BJ (cell line): Measurements from ENCODE around the gene GJB6. TPM values are rescaled to one million over a fixed set of nuclear protein-coding genes. Genes with fewer than 3 reads are reported as not detected.

ENCODE experiments used
- CTCF ChIA-PET: fragments of 350-600 bp; formaldehyde crosslinking; extraction: SDS; loops from one replicate; lab custom pipeline; 2021; ENCODE audit warnings: antibody characterized with exemption, inconsistent platforms; lab: Yijun Ruan, JAX
- POLR2A ChIA-PET: fragments of 300-600 bp; sonication (Branson Sonifier 250); formaldehyde crosslinking; extraction: SDS; loops from one replicate; lab custom pipeline; 2021; ENCODE audit warnings: antibody characterized with exemption; lab: Charles Lee
- DNase-seq: peaks from one replicate; pipeline ENCODE4 v3.0.0-alpha.2; 2011; ENCODE audit warnings: low read depth
- H3K27me3 ChIP-seq: 2 replicates; pipeline ENCODE4 v1.6.0; 2011; ENCODE audit warnings: low read length; ENCODE audit not compliant: control insufficient read depth, insufficient read depth
- H3K36me3 ChIP-seq: 2 replicates; pipeline ENCODE4 v1.5.1; 2011; ENCODE audit warnings: low read length; ENCODE audit not compliant: control insufficient read depth, insufficient read depth
- H3K4me3 ChIP-seq: 2 replicates; pipeline ENCODE4 v1.5.1; 2011; ENCODE audit warnings: low read depth, mild to moderate bottlenecking, control low read depth, low read length
- polyA plus RNA-seq: library from polyadenylated mRNA; depleted of rRNA; stranded (reverse); fragments of >200 nt; gene quantifications from 2 replicates; pipeline ENCODE4 v1.2.3, GENCODE V29; 2011
- TF ChIP-seq, protein P1 (sequence below): IDR thresholded peaks from 2 replicates; pipeline ENCODE4 v1.5.1; 2011; ENCODE audit warnings: low read depth, mild to moderate bottlenecking, control low read depth, inconsistent platforms, low read length, moderate library complexity; ENCODE audit not compliant: insufficient read depth

GJB6 gene
- polyA plus RNA-seq, 1 experiment = not detected

DNA sequence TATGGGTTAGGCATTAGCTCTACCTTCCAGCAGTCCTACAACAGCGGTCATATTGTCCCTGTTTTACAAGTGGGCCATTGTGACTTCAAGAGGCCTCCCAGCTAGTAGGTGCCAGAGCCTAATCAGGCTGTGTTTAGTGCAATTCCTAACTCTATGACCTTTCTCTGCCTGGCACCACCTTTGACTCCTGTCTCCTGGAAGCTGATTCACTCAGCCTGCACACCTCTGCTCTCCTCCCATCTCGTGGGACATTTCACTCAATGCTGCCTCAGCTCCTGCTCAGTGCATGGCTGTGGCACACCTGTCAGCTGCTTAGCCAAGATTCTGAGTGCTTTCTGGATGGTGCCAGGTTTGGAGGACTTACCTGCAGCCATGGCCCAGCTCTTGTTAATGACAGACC lies 9.5 kb upstream of the GJB6 start:
- TF ChIP-seq, protein P1, sequence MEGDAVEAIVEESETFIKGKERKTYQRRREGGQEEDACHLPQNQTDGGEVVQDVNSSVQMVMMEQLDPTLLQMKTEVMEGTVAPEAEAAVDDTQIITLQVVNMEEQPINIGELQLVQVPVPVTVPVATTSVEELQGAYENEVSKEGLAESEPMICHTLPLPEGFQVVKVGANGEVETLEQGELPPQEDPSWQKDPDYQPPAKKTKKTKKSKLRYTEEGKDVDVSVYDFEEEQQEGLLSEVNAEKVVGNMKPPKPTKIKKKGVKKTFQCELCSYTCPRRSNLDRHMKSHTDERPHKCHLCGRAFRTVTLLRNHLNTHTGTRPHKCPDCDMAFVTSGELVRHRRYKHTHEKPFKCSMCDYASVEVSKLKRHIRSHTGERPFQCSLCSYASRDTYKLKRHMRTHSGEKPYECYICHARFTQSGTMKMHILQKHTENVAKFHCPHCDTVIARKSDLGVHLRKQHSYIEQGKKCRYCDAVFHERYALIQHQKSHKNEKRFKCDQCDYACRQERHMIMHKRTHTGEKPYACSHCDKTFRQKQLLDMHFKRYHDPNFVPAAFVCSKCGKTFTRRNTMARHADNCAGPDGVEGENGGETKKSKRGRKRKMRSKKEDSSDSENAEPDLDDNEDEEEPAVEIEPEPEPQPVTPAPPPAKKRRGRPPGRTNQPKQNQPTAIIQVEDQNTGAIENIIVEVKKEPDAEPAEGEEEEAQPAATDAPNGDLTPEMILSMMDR = no peak
- Histone ChIP-seq H3K4me3 (no peak overlapping the region), H3K27me3 (peaks cover 9% of the 10 kb centered on the region), H3K36me3 (no peaks in the 10 kb centered on the region)
- POLR2A ChIA-PET = no interaction called here
- DNase-seq = no peak
- CTCF ChIA-PET = no interaction called here

DNA sequence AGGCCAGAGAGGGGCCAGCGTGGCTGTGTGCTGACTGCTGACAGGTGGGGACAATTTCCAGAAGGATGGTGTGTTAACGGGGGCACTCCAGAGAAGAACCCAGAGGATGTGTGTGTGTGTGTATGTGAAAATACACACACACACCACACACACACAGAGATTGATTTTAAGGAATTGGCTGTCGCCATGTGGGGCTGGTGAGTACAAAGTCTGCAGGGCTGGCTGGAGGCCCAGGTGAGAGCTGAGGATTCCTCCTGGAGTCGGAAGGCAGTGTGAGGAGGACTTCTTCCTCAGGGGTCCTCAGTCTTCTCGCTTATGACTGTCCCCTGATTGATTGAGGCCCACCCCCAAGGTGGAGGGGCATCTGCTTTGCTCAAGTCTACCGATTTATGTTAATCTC lies 7.6 kb upstream of the GJB6 start:
- ChIA-PET POLR2A (no interaction called here), CTCF (interaction anchor here (1.1 kb wide), 1 partner anchor 10 kb away, joined by 3 read pairs; no protein-coding TSS in a partner anchor)
- Histone ChIP-seq H3K36me3 (no peaks in the 10 kb centered on the region), H3K27me3 (peaks cover 12% of the 10 kb centered on the region), H3K4me3 (no peak overlapping the region)
- no peak for DNase-seq
- TF ChIP-seq, protein P1 = no peak

DNA sequence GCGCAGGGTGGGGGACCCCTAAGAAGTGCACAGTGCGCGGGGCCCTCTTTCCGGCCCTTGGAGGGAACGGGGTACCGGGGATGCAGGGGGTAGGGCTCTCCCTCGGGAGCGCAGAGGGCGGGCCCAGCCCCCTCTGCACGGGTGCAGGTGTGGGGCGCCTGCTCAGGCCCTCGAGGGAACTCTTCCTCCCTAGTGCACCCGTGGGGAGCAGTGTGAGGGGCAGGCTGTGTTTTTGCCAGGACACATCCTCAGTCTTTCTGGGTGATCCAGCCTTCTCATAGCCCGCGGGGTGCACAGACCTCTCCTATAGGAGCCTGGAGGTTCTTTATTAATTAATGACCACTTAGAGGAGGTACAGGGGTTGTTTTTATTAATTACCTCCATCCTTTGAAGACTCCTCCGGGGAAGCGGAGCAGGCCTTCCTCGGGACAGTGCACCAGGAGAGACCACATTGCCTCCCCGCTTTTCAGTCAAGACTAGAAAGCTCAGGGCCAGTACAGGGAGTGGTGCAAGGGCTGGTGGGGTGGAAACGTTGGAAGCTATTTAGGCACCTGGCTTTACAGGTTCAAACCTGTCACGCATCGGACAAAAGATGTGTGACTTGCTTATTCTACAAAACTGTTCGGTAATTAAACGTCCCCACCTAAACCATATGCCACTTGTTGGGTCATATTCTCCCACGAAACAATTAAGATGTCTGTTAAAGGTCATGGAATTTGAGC lies 598 bp upstream of the GJB6 start:
- ChIA-PET POLR2A (no interaction called here), CTCF (no interaction called here)
- H3K27me3 ChIP-seq = peaks cover 23% of the 10 kb centered on the region

DNA sequence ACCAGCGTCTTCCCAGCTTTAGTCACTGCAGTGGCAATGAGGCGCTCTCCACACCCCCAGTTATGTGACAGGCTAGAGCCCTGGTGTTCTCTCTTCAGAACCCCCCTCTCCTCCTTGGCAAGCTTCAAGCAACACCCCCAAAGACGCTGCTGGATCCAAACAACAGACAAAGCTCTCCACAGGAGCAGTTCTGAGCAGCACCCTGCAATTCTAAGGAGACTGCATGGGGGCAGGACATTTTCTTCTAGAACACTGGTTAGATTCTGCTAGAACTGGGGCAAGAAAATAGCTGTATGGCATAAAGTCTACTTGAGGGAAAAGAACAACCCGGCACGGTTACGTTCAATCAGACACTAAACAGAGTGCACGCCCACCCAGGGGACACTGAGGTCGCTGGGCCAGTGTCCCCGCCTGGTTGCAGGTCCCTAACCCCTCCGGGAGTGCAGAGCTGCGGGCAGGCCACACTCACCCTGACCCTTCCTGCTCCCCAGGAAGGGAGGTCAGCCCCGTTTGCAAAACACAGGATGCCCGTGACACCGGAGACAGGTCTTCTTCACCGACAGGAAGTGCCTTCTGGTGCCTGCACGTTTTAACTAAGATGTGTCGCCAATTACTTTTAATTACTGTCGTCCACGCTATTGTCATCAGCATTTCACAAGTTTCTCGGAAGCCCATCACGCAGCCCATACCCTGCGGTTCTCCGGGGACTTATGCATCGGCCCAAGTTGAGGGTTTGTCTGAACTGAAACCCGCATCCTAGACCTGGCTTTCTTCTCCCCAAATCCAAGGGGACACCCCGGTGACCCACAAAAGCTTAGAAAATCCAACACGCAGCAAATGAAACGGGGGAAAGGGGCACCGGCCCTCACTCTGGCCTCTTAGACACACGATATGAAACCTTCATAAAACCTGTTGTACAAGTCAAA lies 943 bp downstream of the GJB6 start:
- Histone ChIP-seq H3K4me3 (no peak overlapping the region), H3K36me3 (no peaks in the 10 kb centered on the region), H3K27me3 (peaks cover 21% of the 10 kb centered on the region)
- CTCF ChIA-PET = no interaction called here
- DNase-seq = no peak
- POLR2A ChIA-PET = interaction anchor here (0.5 kb wide), 1 partner anchor 703 kb away, joined by 9 read pairs; no protein-coding TSS in a partner anchor
- TF ChIP-seq, protein P1 = no peak

More for the DNA sequence above, 598 bp upstream of the GJB6 start:
- Histone ChIP-seq H3K36me3 (no peaks in the 10 kb centered on the region), H3K4me3 (no peak overlapping the region)
- no peak for DNase-seq
- TF ChIP-seq, protein P1 = no peak

DNA sequence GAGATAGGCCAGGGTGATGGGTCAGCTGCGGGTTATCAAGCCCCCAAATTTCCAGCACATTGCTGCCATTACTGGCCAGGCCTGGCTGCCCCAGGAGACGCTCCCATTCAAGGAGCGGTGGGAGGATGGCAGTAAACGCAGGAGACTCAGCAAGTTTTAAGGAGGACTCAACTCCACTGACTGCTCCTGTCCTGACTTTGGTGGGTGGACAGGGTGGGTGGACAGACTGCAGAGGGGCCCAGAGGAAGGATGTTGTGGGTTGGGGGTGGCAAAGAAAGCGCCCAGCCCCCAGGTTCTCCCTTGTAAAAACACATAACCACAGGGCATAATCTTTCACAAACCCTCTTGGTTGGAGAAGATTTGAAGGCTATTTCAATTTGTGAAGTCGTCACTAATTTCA lies 4.4 kb downstream of the GJB6 start:
- Histone ChIP-seq H3K4me3 (no peak overlapping the region), H3K36me3 (no peaks in the 10 kb centered on the region), H3K27me3 (peaks cover 16% of the 10 kb centered on the region)
- TF ChIP-seq, protein P1 = no peak
- ChIA-PET CTCF (no interaction called here), POLR2A (no interaction called here)
- no peak for DNase-seq
